ENCODE results near the gene ATP8B1. TPM values are rescaled to one million over a fixed set of nuclear protein-coding genes. Genes with fewer than 3 reads are reported as not detected.

The ATP8B1 gene
- total RNA-seq, 2 donors from 2014 or later, result 33.5 to 103 TPM

DNA sequence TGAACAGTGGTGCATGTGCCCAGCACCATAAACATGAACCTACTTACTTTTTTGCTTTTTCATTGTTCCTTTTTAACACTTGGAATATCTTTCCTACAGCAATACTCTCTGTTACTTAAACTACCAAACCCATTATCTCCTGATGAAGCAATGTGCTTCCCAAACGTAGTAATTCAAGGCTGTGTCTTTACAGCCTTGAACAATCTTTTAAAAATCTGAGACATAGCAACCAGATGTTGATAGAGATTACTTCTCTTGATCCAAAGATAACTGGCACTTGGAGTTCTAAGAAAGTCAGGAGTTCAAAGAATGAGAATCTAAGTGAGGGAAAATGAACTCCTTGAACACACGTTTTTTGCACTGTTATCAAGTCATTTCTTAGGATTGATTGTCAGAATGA lies 40.4 kb downstream of the ATP8B1 start:
- DNase-seq (ENCODE audit: low spot score), result no peak
- Histone ChIP-seq H3K27me3 (replicated peaks; ENCODE audit: insufficient read depth) (no peaks in the 10 kb centered on the region), H3K36me3 (no peaks in the 10 kb centered on the region), H3K9me3 (no peaks in the 10 kb centered on the region), H3K4me1 (replicated peaks) (no peaks in the 10 kb centered on the region), H3K4me3 (no peak overlapping the region), H3K27ac (no peak overlapping the region)
- TF ChIP-seq POLR2A (IDR thresholded peaks at IDR 0.05), result no peak
- no peak for TF ChIP-seq CTCF (IDR thresholded peaks at IDR 0.05)
- no peak for TF ChIP-seq POLR2AphosphoS5 (IDR thresholded peaks at IDR 0.05)
- WGBS, result 56% methylated on average over 2 of the region's 2 CpGs
- intact Hi-C loops (cut with DNase I), result no loop called here

GRCh38 chr18:57759650-57760049 lies 43.5 kb downstream of the ATP8B1 start:
- Histone ChIP-seq H3K36me3 (no peaks in the 10 kb centered on the region), H3K9me3 (no peaks in the 10 kb centered on the region), H3K27ac (no peak overlapping the region), H3K27me3 (replicated peaks; ENCODE audit: insufficient read depth) (no peaks in the 10 kb centered on the region), H3K4me1 (replicated peaks) (no peaks in the 10 kb centered on the region), H3K4me3 (no peak overlapping the region)
- no peak for TF ChIP-seq CTCF (IDR thresholded peaks at IDR 0.05)
- no peak for TF ChIP-seq POLR2AphosphoS5 (IDR thresholded peaks at IDR 0.05)
- TF ChIP-seq POLR2A (IDR thresholded peaks at IDR 0.05), result no peak
- 93% methylated on average over 13 of the region's 13 CpGs for WGBS
- no peak for DNase-seq (ENCODE audit: low spot score)
- intact Hi-C loops (cut with DNase I), result no loop called here

- no peak for DNase-seq (ENCODE audit: low spot score)
- no peaks in the 10 kb centered on the region for H3K4me1 ChIP-seq (replicated peaks)
- 82% methylated on average over 7 of the region's 7 CpGs for WGBS
- intact Hi-C loops (cut with DNase I), result no loop called here
- no peak for TF ChIP-seq CTCF (IDR thresholded peaks at IDR 0.05)
- TF ChIP-seq POLR2AphosphoS5 (IDR thresholded peaks at IDR 0.05), result no peak
- no peak overlapping the region for H3K27ac ChIP-seq
- H3K27me3 ChIP-seq (replicated peaks; ENCODE audit: insufficient read depth), result no peaks in the 10 kb centered on the region
- no peaks in the 10 kb centered on the region for H3K9me3 ChIP-seq
- H3K4me3 ChIP-seq, result no peak overlapping the region
- no peaks in the 10 kb centered on the region for H3K36me3 ChIP-seq
These were observed 47.5 kb downstream of the ATP8B1 start for GRCh38 chr18:57755473-57756067.

DNA sequence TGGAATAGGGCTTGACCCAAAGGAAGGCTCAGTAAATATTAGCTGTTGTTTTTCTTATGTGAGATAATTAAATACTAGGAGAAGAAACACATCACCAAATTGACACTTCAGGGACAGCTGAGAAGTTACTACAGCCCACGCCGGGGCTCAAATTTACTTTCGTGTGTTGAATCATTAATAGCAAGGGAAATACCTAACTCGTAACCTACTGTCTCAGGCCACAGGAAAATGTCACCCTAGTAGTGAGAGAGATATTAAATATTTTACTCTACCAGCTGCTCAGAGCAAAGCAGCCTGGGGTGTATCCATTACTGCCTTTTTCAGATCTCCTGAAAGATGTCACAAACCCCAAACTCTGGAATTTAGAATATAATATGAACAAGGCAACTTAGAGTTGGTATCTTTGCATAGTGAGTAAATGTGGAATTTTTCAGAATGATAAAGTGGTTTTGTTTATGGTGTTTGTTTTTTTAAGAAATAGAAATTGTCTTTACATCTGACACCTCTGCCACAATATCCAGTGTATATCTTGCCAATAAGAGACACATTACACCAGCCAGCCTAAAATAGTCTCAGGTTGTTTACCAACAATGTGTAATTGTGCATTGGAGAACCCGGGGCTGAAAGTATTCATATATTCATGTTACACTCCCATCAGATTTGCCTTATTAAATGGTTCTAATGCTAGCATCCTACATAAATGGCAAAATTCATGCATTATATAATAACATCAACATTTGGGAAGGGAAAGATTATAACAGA lies 48.4 kb downstream of the ATP8B1 start:
- Histone ChIP-seq H3K27me3 (replicated peaks; ENCODE audit: insufficient read depth) (no peaks in the 10 kb centered on the region), H3K27ac (no peak overlapping the region), H3K9me3 (no peaks in the 10 kb centered on the region), H3K4me1 (replicated peaks) (no peaks in the 10 kb centered on the region), H3K4me3 (no peak overlapping the region), H3K36me3 (no peaks in the 10 kb centered on the region)
- DNase-seq (ENCODE audit: low spot score), result no peak
- intact Hi-C loops (cut with DNase I), result no loop called here
- TF ChIP-seq POLR2A (IDR thresholded peaks at IDR 0.05), result no peak
- no peak for TF ChIP-seq POLR2AphosphoS5 (IDR thresholded peaks at IDR 0.05)
- no peak for TF ChIP-seq CTCF (IDR thresholded peaks at IDR 0.05)
- WGBS, result 76% methylated on average over 5 of the region's 5 CpGs

- no peaks in the 10 kb centered on the region for H3K4me1 ChIP-seq (replicated peaks)
- no peak overlapping the region for H3K27ac ChIP-seq
- DNase-seq (ENCODE audit: low spot score), result no peak
- no peaks in the 10 kb centered on the region for H3K36me3 ChIP-seq
- no peaks in the 10 kb centered on the region for H3K9me3 ChIP-seq
- H3K27me3 ChIP-seq (replicated peaks; ENCODE audit: insufficient read depth), result no peaks in the 10 kb centered on the region
- intact Hi-C loops (cut with DNase I), result no loop called here
- no peak for TF ChIP-seq POLR2AphosphoS5 (IDR thresholded peaks at IDR 0.05)
- no peak for TF ChIP-seq POLR2A (IDR thresholded peaks at IDR 0.05)
- TF ChIP-seq CTCF (IDR thresholded peaks at IDR 0.05), result no peak
- no peak overlapping the region for H3K4me3 ChIP-seq
- WGBS, result 16% methylated on average over 1 of the region's 1 CpG
These were observed 50.1 kb downstream of the ATP8B1 start for GRCh38 chr18:57753063-57753462.

Measured in prostate gland (tissue), 2 donors.